ENCODE measurements around the gene SIGLEC9.
A peak's percentile ranks its signal among the peaks of the same experiment; 100 is the strongest.

SIGLEC9 gene

GRCh38 chr19:51091126-51091525 lies 33.6 kb upstream of the SIGLEC9 start:
- TF ChIP-seq CTCF (IDR thresholded peaks at IDR 0.05; ENCODE audit: low read depth, low read length, missing control alignments) = no peak
- H3K4me3 ChIP-seq (ENCODE audit: low read depth, low read length) = no peak overlapping the region
- DNase-seq (ENCODE audit: low read depth) = no peak

- no peak for TF ChIP-seq CTCF (IDR thresholded peaks at IDR 0.05; ENCODE audit: low read depth, low read length, missing control alignments)
- DNase-seq (ENCODE audit: low read depth) = no peak
- no peak overlapping the region for H3K4me3 ChIP-seq (ENCODE audit: low read depth, low read length)
Observed at GRCh38 chr19:51091895-51092873, 32.5 kb upstream of the SIGLEC9 start.

GRCh38 chr19:51093101-51093500 lies 31.6 kb upstream of the SIGLEC9 start:
- TF ChIP-seq CTCF (IDR thresholded peaks at IDR 0.05; ENCODE audit: low read depth, low read length, missing control alignments) = no peak
- H3K4me3 ChIP-seq (ENCODE audit: low read depth, low read length) = no peak overlapping the region
- no peak for DNase-seq (ENCODE audit: low read depth)

GRCh38 chr19:51093510-51094345 lies 31.0 kb upstream of the SIGLEC9 start:
- no peak for DNase-seq (ENCODE audit: low read depth)
- TF ChIP-seq CTCF (IDR thresholded peaks at IDR 0.05; ENCODE audit: low read depth, low read length, missing control alignments) = no peak
- no peak overlapping the region for H3K4me3 ChIP-seq (ENCODE audit: low read depth, low read length)

GRCh38 chr19:51094696-51095279 lies 29.9 kb upstream of the SIGLEC9 start:
- H3K4me3 ChIP-seq (ENCODE audit: low read depth, low read length) = no peak overlapping the region
- no peak for DNase-seq (ENCODE audit: low read depth)
- peak; percentile 83 for TF ChIP-seq CTCF (IDR thresholded peaks at IDR 0.05; ENCODE audit: low read depth, low read length, missing control alignments)

GRCh38 chr19:51096473-51097165 lies 28.1 kb upstream of the SIGLEC9 start:
- no peak for DNase-seq (ENCODE audit: low read depth)
- no peak overlapping the region for H3K4me3 ChIP-seq (ENCODE audit: low read depth, low read length)
- TF ChIP-seq CTCF (IDR thresholded peaks at IDR 0.05; ENCODE audit: low read depth, low read length, missing control alignments) = peak; percentile 38
